Fibroblast of villous mesenchyme (primary cell): Measurements from ENCODE around the gene DPYD. TPM values are rescaled to one million over a fixed set of nuclear protein-coding genes. Genes with fewer than 3 reads are reported as not detected.

Source experiments
- DNase-seq: peaks from one replicate; pipeline ENCODE4 v3.0.0-alpha.2; 2010; ENCODE audit warnings: low read depth
- H3K4me3 ChIP-seq: 2 replicates; pipeline ENCODE4 v1.5.1; 2011; ENCODE audit warnings: low read depth, mild to moderate bottlenecking, low read length
- CTCF ChIP-seq: IDR thresholded peaks from 2 replicates; pipeline ENCODE4 v1.5.1; 2012; ENCODE audit warnings: low read depth, mild to moderate bottlenecking, low read length; ENCODE audit not compliant: insufficient read depth
- total RNA-seq: library from RNA; depleted of rRNA; stranded (reverse); fragments of >200 nt; gene quantifications from 2 replicates; pipeline ENCODE4 v1.2.3, GENCODE V29; 2012

DPYD gene
- total RNA-seq, 1 donor: 48.4 TPM

- no peak overlapping the region for H3K4me3 ChIP-seq
- no peak for TF ChIP-seq CTCF
- DNase-seq: no peak
Observed at GRCh38 chr1:97784661-97785060, 136.2 kb downstream of the DPYD start.

GRCh38 chr1:97783751-97784150, 137.1 kb downstream of the DPYD start:
- TF ChIP-seq CTCF: no peak
- no peak for DNase-seq
- no peak overlapping the region for H3K4me3 ChIP-seq

- TF ChIP-seq CTCF: no peak
- H3K4me3 ChIP-seq: no peak overlapping the region
- no peak for DNase-seq
Observed at GRCh38 chr1:97781762-97782337, 139.0 kb downstream of the DPYD start.

GRCh38 chr1:97780884-97781283, 139.9 kb downstream of the DPYD start:
- DNase-seq: no peak
- TF ChIP-seq CTCF: no peak
- H3K4me3 ChIP-seq: no peak overlapping the region

GRCh38 chr1:97778718-97779117, 142.1 kb downstream of the DPYD start:
- no peak for TF ChIP-seq CTCF
- no peak overlapping the region for H3K4me3 ChIP-seq
- DNase-seq: no peak

GRCh38 chr1:97770376-97770775, 150.5 kb downstream of the DPYD start:
- no peak overlapping the region for H3K4me3 ChIP-seq
- TF ChIP-seq CTCF: no peak
- no peak for DNase-seq

GRCh38 chr1:97767381-97767780, 153.5 kb downstream of the DPYD start:
- no peak overlapping the region for H3K4me3 ChIP-seq
- DNase-seq: no peak
- TF ChIP-seq CTCF: no peak
